ENCODE data around the gene TRAF3IP1.

Gene TRAF3IP1

GRCh38 chr2:238285653-238286082 lies 34.6 kb upstream of the TRAF3IP1 start:
- no peak for TF ChIP-seq GATA3 (IDR thresholded peaks at IDR 0.05; ENCODE audit: low read depth, low read length)
- no peak for TF ChIP-seq GATA2 (IDR thresholded peaks at IDR 0.05; ENCODE audit: low read depth, low read length)

DNA sequence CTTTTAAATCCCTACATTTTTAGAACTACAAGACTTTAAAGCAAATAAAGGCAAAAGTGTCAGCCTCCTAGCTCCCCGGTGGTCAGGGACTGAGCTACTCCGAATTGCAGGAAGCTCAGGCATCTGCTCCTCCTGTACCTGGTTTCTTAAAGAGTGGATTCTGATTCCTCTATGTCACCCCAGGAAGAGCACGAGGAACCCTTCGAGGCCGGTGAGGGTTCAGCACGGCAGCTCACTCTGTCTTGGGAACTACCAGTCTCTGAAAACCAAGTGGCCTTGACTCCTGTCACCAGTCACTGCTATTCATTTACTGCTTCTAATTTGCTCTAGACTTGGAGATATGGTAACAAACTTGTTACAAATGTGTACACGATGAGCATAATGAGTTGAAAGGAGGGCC lies 34.2 kb upstream of the TRAF3IP1 start:
- TF ChIP-seq GATA2 (IDR thresholded peaks at IDR 0.05; ENCODE audit: low read depth, low read length) (no peak), GATA3 (IDR thresholded peaks at IDR 0.05; ENCODE audit: low read depth, low read length) (no peak)

DNA sequence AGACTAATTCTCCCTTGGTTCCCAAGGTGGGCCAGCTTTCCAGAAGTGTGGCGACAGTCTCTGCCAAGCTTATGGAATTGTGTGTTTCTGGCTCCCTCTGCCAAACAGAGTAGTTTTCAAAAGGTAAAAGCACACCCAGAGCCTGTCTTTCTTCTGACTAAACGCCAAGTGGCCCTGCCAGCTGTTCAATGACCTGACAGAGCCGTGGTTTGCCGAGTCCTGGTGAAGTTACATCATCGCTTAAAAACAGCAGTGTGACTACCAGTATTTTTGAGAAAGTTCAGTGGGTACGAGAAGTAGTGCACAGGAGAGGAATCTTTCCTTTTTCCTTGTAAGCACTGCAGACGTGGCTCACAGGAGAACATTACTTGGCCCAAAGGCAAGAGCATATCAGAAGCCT lies 33.8 kb upstream of the TRAF3IP1 start:
- TF ChIP-seq GATA2 (IDR thresholded peaks at IDR 0.05; ENCODE audit: low read depth, low read length), result no peak
- no peak for TF ChIP-seq GATA3 (IDR thresholded peaks at IDR 0.05; ENCODE audit: low read depth, low read length)

GRCh38 chr2:238286987-238287736 lies 33.2 kb upstream of the TRAF3IP1 start:
- no peak for TF ChIP-seq GATA2 (IDR thresholded peaks at IDR 0.05; ENCODE audit: low read depth, low read length)
- TF ChIP-seq GATA3 (IDR thresholded peaks at IDR 0.05; ENCODE audit: low read depth, low read length), result no peak

DNA sequence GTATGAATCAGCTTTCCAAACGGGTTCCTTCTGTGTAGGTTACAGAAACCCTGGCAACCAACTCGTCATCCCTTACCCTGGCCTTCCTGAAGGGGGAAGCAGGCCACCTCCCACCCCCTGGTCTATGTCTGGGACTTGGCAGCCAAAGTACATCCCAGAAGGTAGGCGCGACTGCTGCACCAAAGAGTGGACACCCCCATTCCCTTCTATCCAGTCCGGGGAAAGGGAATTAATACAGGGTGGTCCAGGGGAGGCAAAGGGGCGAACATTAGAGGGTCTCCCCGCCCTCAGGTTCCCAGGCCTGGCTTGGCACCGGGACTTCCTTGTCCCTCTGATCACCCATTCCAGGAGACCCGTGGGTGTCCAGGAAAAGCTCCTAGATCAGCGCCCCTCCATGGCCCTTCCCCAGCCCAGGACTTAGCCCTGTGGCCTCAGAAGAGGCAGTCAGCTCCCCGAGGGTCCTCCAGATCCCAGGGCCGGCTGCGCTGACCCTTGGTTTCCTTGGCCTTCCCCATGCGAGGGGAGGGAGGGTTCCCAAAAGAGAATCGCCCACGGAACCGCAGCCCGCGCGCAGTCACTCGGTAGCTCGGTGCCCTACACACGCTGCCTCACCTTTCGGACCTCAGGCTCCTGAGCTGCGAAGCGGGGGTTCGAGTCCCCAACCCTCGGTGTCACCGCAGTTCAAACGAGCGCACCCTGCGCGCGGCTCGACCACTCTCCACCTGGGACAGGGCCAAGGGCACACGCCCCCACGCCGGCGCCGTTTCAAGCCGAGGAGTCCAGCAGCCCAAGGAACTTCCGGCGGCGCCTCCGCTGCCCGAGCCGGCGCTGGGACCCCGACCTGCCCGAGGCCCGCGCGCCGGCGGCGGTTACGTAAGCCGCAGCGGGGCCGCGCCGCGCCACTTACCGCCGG lies 32.3 kb upstream of the TRAF3IP1 start, which contains the start of gene PER2:
Gene PER2 (minus strand): TSS at position 874 of the 913 bp plus-strand sequence. CDS start 10,674 bp downstream, outside the sequence.
- no peak for TF ChIP-seq GATA2 (IDR thresholded peaks at IDR 0.05; ENCODE audit: low read depth, low read length)
- TF ChIP-seq GATA3 (IDR thresholded peaks at IDR 0.05; ENCODE audit: low read depth, low read length), result no peak

DNA sequence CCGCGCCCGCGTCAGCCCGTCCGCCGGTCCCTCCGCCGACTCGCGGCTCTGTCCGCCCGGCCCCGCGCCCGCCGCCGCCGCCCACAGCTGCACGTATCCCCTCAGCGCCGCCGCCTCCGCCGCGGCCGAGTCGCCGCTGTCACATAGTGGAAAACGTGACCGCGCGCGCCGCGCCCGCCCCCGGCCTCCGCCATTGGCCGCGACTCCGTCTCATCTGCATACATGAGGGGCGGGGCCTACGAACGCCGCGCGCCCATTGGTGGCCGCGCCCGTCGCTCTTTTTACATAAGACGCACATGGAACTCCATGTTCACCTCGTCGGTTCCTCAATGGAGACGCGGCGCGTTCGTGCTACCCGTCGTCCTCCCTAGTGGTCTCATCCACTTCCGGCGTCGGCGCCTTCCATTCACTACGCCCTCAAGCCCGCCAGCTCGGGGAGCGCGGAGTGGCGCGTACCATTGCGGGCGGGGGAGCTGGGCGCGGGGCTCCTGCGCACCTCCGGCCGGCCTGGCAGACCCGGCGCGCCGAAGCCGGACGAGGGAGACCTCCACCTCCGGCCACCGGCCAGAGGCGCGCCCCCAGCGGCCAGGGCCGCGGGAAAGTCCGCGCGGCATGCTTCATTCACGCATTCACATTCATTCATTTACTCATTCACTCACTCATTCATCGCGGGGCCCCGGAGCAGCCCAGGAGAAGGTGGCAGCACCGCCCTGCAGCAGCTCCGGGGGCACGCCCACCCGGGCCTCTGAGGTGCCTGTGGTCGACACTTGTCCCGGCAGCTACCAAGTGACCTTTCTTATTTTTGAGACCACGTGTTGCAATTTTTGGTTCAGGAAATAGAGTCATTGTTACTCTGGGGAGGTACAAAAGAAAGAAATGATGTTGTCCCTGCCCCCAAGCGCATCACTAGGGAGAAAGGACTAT lies 31.4 kb upstream of the TRAF3IP1 start:
- TF ChIP-seq GATA3 (IDR thresholded peaks at IDR 0.05; ENCODE audit: low read depth, low read length), result no peak
- TF ChIP-seq GATA2 (IDR thresholded peaks at IDR 0.05; ENCODE audit: low read depth, low read length), result no peak

DNA sequence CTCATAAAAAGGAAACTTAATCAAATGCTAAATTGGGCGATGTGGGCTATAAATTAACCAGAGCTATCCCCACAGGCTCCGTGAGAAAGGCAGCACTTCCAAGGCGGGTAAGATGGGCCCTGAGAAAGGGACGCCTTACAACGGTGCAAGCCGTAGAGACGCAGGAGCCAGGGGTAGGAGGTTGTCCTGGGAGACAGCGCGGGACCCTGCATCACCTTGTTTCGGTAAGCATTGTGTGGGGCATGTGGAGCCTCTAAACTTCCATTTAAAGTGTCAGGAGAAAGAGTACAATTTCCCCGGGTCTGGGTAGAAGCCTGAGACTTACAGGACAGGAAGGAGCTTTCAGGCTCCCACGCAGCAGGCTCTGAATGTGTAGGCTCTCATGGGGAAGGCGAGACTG lies 30.7 kb upstream of the TRAF3IP1 start:
- TF ChIP-seq GATA2 (IDR thresholded peaks at IDR 0.05; ENCODE audit: low read depth, low read length), result no peak
- no peak for TF ChIP-seq GATA3 (IDR thresholded peaks at IDR 0.05; ENCODE audit: low read depth, low read length)

- no peak for TF ChIP-seq GATA3 (IDR thresholded peaks at IDR 0.05; ENCODE audit: low read depth, low read length)
- TF ChIP-seq GATA2 (IDR thresholded peaks at IDR 0.05; ENCODE audit: low read depth, low read length), result no peak
Measured at GRCh38 chr2:238290091-238290509, 30.2 kb upstream of the TRAF3IP1 start.

DNA sequence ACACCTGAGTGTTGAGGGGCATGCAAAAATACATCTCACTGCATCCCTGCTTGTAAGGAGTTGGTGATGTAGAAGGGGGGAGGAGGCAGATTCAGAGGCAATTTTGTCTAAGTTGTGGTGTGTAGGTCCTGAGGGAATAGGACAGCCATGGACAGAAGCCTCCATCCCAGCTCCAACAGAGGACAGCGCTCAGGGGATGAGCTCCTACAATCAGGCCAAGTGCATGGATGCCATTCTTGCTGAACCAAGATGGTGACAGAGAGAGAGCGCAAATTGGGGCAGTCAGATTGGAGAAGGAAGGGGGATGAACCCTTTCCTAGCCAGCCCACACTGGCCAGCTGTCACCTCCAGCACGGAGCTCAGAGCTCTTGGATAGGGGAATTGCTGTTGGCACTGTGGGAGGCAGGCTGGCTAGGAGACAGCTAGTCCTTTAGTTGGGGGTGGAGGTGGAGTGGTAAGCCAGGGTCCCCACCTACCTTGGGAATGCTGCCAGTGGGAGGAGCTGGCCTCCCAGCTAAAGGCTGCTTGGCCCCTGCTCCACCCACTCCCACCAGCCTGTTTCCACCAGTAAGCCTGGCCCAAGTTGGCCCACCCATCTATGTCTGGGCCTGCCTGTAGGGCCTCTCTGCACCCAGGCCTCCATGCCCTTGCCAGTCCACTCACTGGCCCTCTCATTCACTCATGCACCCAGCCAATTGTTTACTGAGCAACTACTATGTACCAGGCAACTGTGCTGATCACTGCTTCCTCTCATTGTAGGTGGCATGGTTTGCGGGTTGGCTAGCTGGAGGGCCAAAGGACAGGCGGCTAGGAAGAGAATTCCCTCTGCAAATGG lies 29.4 kb upstream of the TRAF3IP1 start:
- TF ChIP-seq GATA3 (IDR thresholded peaks at IDR 0.05; ENCODE audit: low read depth, low read length) (no peak), GATA2 (IDR thresholded peaks at IDR 0.05; ENCODE audit: low read depth, low read length) (no peak)

DNA sequence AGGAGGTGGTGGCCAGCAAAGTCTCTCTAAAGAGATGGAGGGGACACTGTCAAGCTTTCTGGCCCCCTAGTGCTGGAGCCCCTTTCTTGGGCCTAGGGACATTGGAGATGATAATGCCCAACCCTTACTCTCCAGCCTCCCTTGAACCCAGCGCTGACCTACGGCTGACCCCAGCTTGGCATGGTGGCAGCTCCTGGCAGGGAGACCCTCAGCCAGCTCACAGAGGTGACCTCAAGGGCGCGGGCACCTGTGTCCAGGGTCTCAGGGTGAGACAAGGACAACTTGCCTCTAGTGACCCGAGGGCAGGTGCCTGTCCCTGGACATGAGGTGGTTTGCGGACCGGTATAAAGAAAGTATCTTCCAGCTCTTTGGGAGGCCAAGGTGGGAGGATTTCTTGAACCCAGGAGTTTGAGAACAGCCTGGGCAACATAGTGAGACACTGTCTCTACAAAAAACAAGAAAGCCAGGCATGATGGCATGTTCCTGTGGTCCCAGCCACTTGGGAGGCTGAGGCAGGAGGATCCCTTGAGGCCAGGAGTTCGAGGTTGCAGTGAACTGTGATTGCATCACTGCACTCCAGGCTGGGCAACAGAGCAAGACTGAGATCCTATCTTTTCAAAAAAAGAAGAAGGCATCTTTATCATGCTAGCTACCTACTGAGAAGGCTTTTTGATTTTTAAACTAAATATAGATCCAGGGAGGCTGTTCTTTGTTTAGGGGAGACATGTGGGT lies 28.6 kb upstream of the TRAF3IP1 start:
- no peak for TF ChIP-seq GATA2 (IDR thresholded peaks at IDR 0.05; ENCODE audit: low read depth, low read length)

DNA sequence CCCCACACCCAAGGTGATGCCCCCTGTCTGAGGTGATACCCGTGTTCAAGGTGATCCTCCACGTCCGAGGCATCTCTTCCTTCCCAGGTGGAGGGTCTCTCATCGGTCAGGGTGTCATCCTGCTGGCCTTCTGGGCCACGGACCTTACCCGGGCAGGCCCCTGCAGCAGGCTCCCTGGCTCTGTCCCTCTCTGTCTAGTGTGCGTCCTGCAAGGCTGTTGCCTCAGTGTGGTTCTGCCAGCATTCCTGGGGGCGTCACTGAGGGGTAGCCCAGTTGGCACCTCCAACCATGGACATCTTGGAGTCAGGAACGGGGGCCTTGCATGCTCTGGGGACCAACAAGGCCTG lies 26.3 kb upstream of the TRAF3IP1 start:
- TF ChIP-seq GATA3 (IDR thresholded peaks at IDR 0.05; ENCODE audit: low read depth, low read length) (no peak), GATA2 (IDR thresholded peaks at IDR 0.05; ENCODE audit: low read depth, low read length) (no peak)

GRCh38 chr2:238294393-238295143 lies 25.8 kb upstream of the TRAF3IP1 start:
- TF ChIP-seq GATA2 (IDR thresholded peaks at IDR 0.05; ENCODE audit: low read depth, low read length), result no peak
- no peak for TF ChIP-seq GATA3 (IDR thresholded peaks at IDR 0.05; ENCODE audit: low read depth, low read length)
